ENCODE measurements around the gene NATD1.

Gene NATD1

DNA sequence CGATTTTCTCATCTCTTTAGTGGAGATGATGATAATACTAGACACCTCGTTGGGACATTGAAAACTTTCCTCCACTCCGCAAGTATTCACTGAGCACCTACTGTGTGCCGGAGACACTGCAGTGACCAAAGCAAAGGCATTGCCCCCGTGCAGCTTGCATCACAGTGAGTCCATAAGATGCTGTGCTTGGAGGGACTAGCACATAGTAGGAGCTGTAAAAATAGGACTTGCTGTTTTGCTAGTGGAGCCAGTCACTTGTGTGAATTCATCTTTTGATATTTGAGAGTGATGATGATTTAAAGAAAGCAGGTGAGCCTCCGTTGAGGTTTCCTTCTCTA, 26.0 kb upstream of the NATD1 start:
- TF ChIP-seq, protein P1, sequence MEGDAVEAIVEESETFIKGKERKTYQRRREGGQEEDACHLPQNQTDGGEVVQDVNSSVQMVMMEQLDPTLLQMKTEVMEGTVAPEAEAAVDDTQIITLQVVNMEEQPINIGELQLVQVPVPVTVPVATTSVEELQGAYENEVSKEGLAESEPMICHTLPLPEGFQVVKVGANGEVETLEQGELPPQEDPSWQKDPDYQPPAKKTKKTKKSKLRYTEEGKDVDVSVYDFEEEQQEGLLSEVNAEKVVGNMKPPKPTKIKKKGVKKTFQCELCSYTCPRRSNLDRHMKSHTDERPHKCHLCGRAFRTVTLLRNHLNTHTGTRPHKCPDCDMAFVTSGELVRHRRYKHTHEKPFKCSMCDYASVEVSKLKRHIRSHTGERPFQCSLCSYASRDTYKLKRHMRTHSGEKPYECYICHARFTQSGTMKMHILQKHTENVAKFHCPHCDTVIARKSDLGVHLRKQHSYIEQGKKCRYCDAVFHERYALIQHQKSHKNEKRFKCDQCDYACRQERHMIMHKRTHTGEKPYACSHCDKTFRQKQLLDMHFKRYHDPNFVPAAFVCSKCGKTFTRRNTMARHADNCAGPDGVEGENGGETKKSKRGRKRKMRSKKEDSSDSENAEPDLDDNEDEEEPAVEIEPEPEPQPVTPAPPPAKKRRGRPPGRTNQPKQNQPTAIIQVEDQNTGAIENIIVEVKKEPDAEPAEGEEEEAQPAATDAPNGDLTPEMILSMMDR (IDR thresholded peaks at IDR 0.05; ENCODE audit: borderline replicate concordance, insufficient read depth, low read depth, low read length) = no peak

DNA sequence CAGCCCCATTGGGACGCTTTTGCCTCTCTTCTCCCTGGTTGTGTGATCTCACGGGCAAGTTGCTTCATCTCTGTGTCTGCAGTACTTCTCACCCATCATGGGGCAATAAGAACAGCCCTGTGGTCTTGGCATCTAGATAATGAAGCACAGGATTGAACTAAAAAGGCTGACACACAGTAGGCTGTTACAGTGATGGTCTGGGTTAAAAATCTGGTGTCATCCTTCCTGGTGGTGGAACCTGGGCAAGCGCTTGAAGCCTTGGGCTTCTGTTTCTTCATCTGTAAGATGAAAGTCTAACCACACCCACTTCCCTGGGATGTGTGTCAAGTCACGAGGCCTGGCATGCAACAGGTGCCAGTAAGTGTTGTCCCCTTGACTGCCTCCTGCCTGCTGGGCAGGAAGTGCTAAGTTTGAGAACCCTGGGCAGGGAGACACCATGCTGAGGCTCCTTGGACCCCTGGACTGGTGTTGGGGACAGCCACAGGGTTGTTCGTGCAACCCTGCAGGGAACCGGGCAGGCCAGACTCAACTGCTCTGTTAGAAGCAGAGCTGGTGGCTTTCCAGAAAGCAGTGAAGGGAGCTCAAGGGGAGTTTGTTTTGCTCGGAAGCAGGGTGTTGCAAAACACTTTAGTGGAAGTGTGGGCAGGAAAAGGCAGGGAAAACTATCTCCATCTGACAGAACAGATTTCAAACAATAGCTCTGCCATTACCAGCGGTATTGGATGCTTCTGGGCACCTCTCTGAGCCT, 25.4 kb upstream of the NATD1 start:
- no peak overlapping the region for H3K4me3 ChIP-seq (ENCODE audit: low read depth, low read length)
- TF ChIP-seq, protein P1 (IDR thresholded peaks at IDR 0.05; ENCODE audit: borderline replicate concordance, insufficient read depth, low read depth, low read length) = no peak

More for the DNA sequence above, 26.0 kb upstream of the NATD1 start:
- H3K4me3 ChIP-seq (ENCODE audit: low read depth, low read length) = no peak overlapping the region

DNA sequence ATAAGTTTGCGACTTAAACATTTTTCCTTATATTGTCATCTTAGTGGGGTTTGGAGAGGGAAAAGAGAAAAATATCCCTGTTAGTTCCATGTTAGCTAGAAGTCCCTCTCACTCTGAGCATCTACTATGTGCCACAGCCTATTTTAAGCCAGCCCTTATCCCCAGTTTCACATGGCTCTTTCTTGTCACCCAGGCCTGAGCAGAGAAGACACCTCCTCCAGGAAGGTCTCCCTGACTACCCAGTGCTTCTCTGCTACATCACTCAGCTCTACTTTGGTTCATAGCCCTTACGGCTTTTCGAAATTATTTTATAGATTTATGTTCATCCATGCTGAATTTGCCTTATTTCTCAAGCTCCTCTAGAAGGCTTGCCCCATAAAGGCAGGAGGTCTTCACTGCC, 24.1 kb upstream of the NATD1 start:
- TF ChIP-seq, protein P1 (IDR thresholded peaks at IDR 0.05; ENCODE audit: borderline replicate concordance, insufficient read depth, low read depth, low read length) = no peak
- no peak overlapping the region for H3K4me3 ChIP-seq (ENCODE audit: low read depth, low read length)

DNA sequence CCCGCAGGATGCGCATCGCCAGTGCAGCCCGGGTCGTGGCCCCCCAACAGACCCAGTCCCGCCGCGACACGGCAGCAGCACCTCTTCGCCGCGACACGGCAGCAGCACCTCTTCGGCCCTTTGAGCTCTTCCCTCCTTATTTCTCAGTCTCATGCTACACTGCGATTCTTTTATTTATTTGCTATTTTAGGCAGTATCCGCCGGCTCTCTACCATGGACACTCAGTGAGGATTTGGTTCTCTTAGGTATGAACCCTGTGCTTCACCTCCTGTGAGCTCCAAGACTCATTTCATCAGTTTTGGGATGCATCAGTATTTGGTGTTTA, 23.0 kb upstream of the NATD1 start:
- TF ChIP-seq, protein P1 (IDR thresholded peaks at IDR 0.05; ENCODE audit: borderline replicate concordance, insufficient read depth, low read depth, low read length) = no peak
- H3K4me3 ChIP-seq (ENCODE audit: low read depth, low read length) = peak overlapping the region; percentile 79

DNA sequence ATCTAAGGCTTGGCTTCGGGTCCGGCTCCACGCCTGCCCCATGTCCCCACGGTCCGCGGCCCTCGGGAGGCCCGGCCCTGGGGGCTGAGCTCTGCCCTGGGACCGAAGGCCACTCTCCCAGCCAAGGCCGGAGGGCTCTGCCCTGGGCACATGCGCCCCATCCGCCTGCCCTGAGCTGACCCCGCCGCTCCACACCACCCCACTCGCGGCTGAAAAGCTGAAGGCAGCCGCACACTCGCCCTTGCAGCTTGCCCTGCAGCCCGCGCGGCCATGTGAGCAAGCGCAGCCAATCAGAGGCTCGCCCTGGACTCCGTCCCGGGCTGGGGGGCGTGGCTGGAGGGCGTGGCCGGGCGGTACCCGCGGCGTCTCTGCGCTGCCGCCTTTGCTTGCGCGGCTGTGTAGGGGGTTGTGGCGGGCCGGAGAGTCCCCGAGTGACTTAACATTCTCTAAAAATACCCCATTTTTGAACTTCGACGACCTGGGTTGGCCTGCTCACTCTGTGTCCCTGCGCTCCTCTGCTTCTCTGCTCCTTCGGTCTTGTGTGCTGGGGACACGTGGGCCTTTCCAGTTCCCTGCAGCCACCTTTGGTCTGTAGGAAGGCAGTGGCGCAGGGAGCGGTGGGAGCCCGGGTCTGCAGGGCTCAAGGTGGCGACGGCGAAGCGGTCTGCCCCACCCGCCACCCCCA, 22.5 kb upstream of the NATD1 start:
- TF ChIP-seq, protein P1 (IDR thresholded peaks at IDR 0.05; ENCODE audit: borderline replicate concordance, insufficient read depth, low read depth, low read length) = no peak

DNA sequence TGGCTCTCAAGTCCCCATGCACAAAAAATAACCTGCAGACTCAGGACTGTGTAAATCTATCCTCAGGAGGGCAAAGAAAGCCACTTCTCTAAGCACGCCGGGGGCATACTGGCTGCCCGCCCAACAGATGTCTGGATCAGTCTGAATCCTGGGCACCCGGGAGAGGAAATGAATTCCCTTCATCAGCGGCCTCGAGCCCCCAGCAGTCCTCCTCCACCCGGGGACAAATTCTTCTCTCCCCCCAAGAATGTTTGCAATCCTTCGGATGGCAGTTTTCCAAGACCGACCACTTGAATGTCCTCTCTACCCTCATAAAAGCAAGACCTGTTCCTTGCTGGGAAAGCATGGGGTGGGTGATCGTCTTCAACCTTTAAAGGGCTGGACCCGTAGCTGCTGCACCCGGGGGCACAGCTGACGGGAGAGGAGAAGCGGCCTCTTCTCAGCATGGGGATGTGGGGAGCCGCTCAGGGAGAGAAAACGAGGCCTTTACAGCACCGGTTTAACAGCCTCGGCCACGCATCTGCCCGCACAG, 21.9 kb upstream of the NATD1 start:
- TF ChIP-seq, protein P1 (IDR thresholded peaks at IDR 0.05; ENCODE audit: borderline replicate concordance, insufficient read depth, low read depth, low read length) = no peak
- peak overlapping the region; percentile 79 for H3K4me3 ChIP-seq (ENCODE audit: low read depth, low read length)

More for the DNA sequence above, 22.5 kb upstream of the NATD1 start:
- H3K4me3 ChIP-seq (ENCODE audit: low read depth, low read length) = peak overlapping the region; percentile 79

Data from GM12875 (cell line).